Measurements from ENCODE around the gene INCA1.

- no peak for TF ChIP-seq EZH2 (IDR thresholded peaks at IDR 0.05; ENCODE audit: borderline replicate concordance)
- TF ChIP-seq, protein P1, sequence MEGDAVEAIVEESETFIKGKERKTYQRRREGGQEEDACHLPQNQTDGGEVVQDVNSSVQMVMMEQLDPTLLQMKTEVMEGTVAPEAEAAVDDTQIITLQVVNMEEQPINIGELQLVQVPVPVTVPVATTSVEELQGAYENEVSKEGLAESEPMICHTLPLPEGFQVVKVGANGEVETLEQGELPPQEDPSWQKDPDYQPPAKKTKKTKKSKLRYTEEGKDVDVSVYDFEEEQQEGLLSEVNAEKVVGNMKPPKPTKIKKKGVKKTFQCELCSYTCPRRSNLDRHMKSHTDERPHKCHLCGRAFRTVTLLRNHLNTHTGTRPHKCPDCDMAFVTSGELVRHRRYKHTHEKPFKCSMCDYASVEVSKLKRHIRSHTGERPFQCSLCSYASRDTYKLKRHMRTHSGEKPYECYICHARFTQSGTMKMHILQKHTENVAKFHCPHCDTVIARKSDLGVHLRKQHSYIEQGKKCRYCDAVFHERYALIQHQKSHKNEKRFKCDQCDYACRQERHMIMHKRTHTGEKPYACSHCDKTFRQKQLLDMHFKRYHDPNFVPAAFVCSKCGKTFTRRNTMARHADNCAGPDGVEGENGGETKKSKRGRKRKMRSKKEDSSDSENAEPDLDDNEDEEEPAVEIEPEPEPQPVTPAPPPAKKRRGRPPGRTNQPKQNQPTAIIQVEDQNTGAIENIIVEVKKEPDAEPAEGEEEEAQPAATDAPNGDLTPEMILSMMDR (IDR thresholded peaks at IDR 0.05; ENCODE audit: poor library complexity), result no peak
Measured at GRCh38 chr17:5003214-5003867, 6.0 kb upstream of the INCA1 start.

All from hepatocyte (in vitro differentiated cells).